HG02884 (cell line): ENCODE results near the gene CCDC70.
"Not testable (repeated sequence)": the region's sequence is repeated elsewhere in the genome, so short reads cannot be mapped to it uniquely, and the experiment has no call there.

ENCODE experiments used
- ATAC-seq: cut with Tn5 transposase; IDR thresholded peaks from one replicate; pipeline ENCODE4 v1.9.1; 2021; ENCODE audit warnings: mild to moderate bottlenecking, moderate library complexity; ENCODE audit not compliant: unreplicated experiment

CCDC70 gene

GRCh38 chr13:51861723-51862300 lies at the start of gene CCDC70:
Gene CCDC70, plus strand, starts transcription at chr13:51861969. Its CDS starts 3,443 bp downstream, at chr13:51865412.
- no peak for ATAC-seq

GRCh38 chr13:51814071-51814470 lies 47.7 kb upstream of the CCDC70 start:
- no peak for ATAC-seq

GRCh38 chr13:51814825-51815650 lies 46.7 kb upstream of the CCDC70 start:
- peak; percentile 77 for ATAC-seq

- ATAC-seq, result no peak
These were observed 45.9 kb upstream of the CCDC70 start for GRCh38 chr13:51815848-51816247.

- no peak for ATAC-seq
These were observed 45.0 kb upstream of the CCDC70 start for GRCh38 chr13:51816604-51817249.

GRCh38 chr13:51817717-51818116 lies 44.1 kb upstream of the CCDC70 start:
- ATAC-seq, result no peak

- ATAC-seq, result no peak
These were observed 43.5 kb upstream of the CCDC70 start for GRCh38 chr13:51818276-51818675.

GRCh38 chr13:51818781-51819511 lies 42.8 kb upstream of the CCDC70 start:
- ATAC-seq, result peak; percentile 39

GRCh38 chr13:51819544-51819943 lies 42.2 kb upstream of the CCDC70 start:
- ATAC-seq, result no peak

GRCh38 chr13:51820016-51820597 lies 41.7 kb upstream of the CCDC70 start:
- ATAC-seq, result no peak

- ATAC-seq, result no peak
These were observed 40.2 kb upstream of the CCDC70 start for GRCh38 chr13:51821606-51822005.

- ATAC-seq, result no peak
These were observed 39.5 kb upstream of the CCDC70 start for GRCh38 chr13:51822106-51822815.

- ATAC-seq, result no peak
These were observed 38.4 kb upstream of the CCDC70 start for GRCh38 chr13:51823359-51823758.

- no peak for ATAC-seq
These were observed 37.9 kb upstream of the CCDC70 start for GRCh38 chr13:51823863-51824262.

- not testable (repeated sequence) for ATAC-seq
These were observed 37.1 kb upstream of the CCDC70 start for GRCh38 chr13:51824712-51825111.

GRCh38 chr13:51825165-51825592 lies 36.6 kb upstream of the CCDC70 start:
- no peak for ATAC-seq

GRCh38 chr13:51825681-51826254 lies 36.0 kb upstream of the CCDC70 start:
- ATAC-seq, result no peak

GRCh38 chr13:51826606-51827005 lies 35.2 kb upstream of the CCDC70 start:
- ATAC-seq, result no peak

- no peak for ATAC-seq
These were observed 34.5 kb upstream of the CCDC70 start for GRCh38 chr13:51827254-51827653.
